ENCODE measurements around the gene HIBCH. TPM values are rescaled to one million over a fixed set of nuclear protein-coding genes. Genes with fewer than 3 reads are reported as not detected.
"Not testable (repeated sequence)": the region's sequence is repeated elsewhere in the genome, so short reads cannot be mapped to it uniquely, and the experiment has no call there.

HIBCH gene
- total RNA-seq, 1 donor from 2014 or later: 80.7 TPM

GRCh38 chr2:190343089-190343535, 23.5 kb upstream of the HIBCH start:
- ATAC-seq (no peak), DNase-seq (ENCODE audit: low spot score) (no peak)

GRCh38 chr2:190342611-190343010, 23.0 kb upstream of the HIBCH start:
- ATAC-seq: no peak
- DNase-seq (ENCODE audit: low spot score): no peak

GRCh38 chr2:190340369-190340768, 20.7 kb upstream of the HIBCH start:
- ATAC-seq (no peak), DNase-seq (ENCODE audit: low spot score) (no peak)

GRCh38 chr2:190339394-190339793, 19.8 kb upstream of the HIBCH start:
- no peak for DNase-seq (ENCODE audit: low spot score)
- ATAC-seq: no peak

GRCh38 chr2:190338453-190338852, 18.8 kb upstream of the HIBCH start:
- no peak for DNase-seq (ENCODE audit: low spot score)
- no peak for ATAC-seq

GRCh38 chr2:190336420-190336819, 16.8 kb upstream of the HIBCH start:
- no peak for ATAC-seq
- DNase-seq (ENCODE audit: low spot score): no peak

GRCh38 chr2:190335584-190335983, 16.0 kb upstream of the HIBCH start:
- not testable (repeated sequence) for DNase-seq (ENCODE audit: low spot score); ATAC-seq

- peak; percentile 62 for ATAC-seq
- no peak for DNase-seq (ENCODE audit: low spot score)
Observed at GRCh38 chr2:190335225-190335559, 15.6 kb upstream of the HIBCH start.

GRCh38 chr2:190334479-190335224, 15.0 kb upstream of the HIBCH start:
- DNase-seq (ENCODE audit: low spot score): peak; percentile 68
- ATAC-seq: peak; percentile 90

GRCh38 chr2:190333928-190334327, 14.3 kb upstream of the HIBCH start:
- ATAC-seq: no peak

GRCh38 chr2:190333395-190333794, 13.8 kb upstream of the HIBCH start:
- no peak for DNase-seq (ENCODE audit: low spot score)
- no peak for ATAC-seq

More at GRCh38 chr2:190333928-190334327, 14.3 kb upstream of the HIBCH start:
- DNase-seq (ENCODE audit: low spot score): no peak

- DNase-seq (ENCODE audit: low spot score) (no peak), ATAC-seq (peak; percentile 74)
Observed at GRCh38 chr2:190328573-190329147, 9.0 kb upstream of the HIBCH start.

- DNase-seq (ENCODE audit: low spot score) (no peak), ATAC-seq (no peak)
Observed at GRCh38 chr2:190327867-190328572, 8.4 kb upstream of the HIBCH start.

GRCh38 chr2:190325588-190325987, 6.0 kb upstream of the HIBCH start:
- DNase-seq (ENCODE audit: low spot score) (no peak), ATAC-seq (no peak)

- DNase-seq (ENCODE audit: low spot score): no peak
- no peak for ATAC-seq
Observed at GRCh38 chr2:190323406-190323805, 3.8 kb upstream of the HIBCH start.

- DNase-seq (ENCODE audit: low spot score): no peak
- no peak for ATAC-seq
Observed at GRCh38 chr2:190320696-190321095, 1.1 kb upstream of the HIBCH start.

- no peak for DNase-seq (ENCODE audit: low spot score)
- ATAC-seq: peak; percentile 34
Observed at GRCh38 chr2:190318931-190319554, 583 bp downstream of the HIBCH start.

GRCh38 chr2:190318514-190318913, 1.1 kb downstream of the HIBCH start:
- no peak for ATAC-seq
- DNase-seq (ENCODE audit: low spot score): no peak

- DNase-seq (ENCODE audit: low spot score): no peak
- ATAC-seq: no peak
Observed at GRCh38 chr2:190315273-190315672, 4.4 kb downstream of the HIBCH start.

- DNase-seq (ENCODE audit: low spot score) (no peak), ATAC-seq (peak; percentile 55)
Observed at GRCh38 chr2:190313880-190314279, 5.7 kb downstream of the HIBCH start.

GRCh38 chr2:190312635-190313025, 7.0 kb downstream of the HIBCH start:
- ATAC-seq; DNase-seq (ENCODE audit: low spot score): not testable (repeated sequence)
